Chondrocyte (in vitro differentiated cells): ENCODE measurements around the gene ZNF121. TPM values are rescaled to one million over a fixed set of nuclear protein-coding genes. Genes with fewer than 3 reads are reported as not detected.

ENCODE experiments used
- DNase-seq: peaks from one replicate; pipeline ENCODE4 v3.0.0; 2021; ENCODE audit warnings: mixed read lengths, low spot score
- H3K27ac Mint-ChIP-seq: one replicate; pipeline ENCODE4 v1.8.0; 2021; ENCODE audit warnings: mild to moderate bottlenecking, moderate library complexity, mixed read lengths; ENCODE audit not compliant: unreplicated experiment
- H3K27me3 Mint-ChIP-seq: 2 replicates; pipeline ENCODE4 v1.8.0; 2021; ENCODE audit warnings: low read depth, mixed read lengths
- H3K36me3 Mint-ChIP-seq: 2 replicates; pipeline ENCODE4 v1.8.0; 2021; ENCODE audit warnings: low read depth, mixed read lengths
- H3K4me1 Mint-ChIP-seq: 2 replicates; pipeline ENCODE4 v1.8.0; 2021; ENCODE audit warnings: low read depth, mild to moderate bottlenecking, mixed read lengths
- H3K4me3 Mint-ChIP-seq: one replicate; pipeline ENCODE4 v1.8.0; 2021; ENCODE audit warnings: mild to moderate bottlenecking, moderate library complexity, mixed read lengths; ENCODE audit not compliant: unreplicated experiment
- H3K9me3 Mint-ChIP-seq: 2 replicates; pipeline ENCODE4 v1.8.0; 2021; ENCODE audit warnings: low read depth, mixed read lengths
- CTCF ChIP-seq: fragments of 200-600 bp; sonication (generic); IDR thresholded peaks from 2 replicates; pipeline ENCODE4 v1.5.0; 2021; ENCODE audit warnings: antibody characterized with exemption, mild to moderate bottlenecking, moderate library complexity
- total RNA-seq: library from RNA; stranded (reverse); gene quantifications from 3 replicates; pipeline ENCODE4 v1.2.1, GENCODE V29; 2021

ZNF121 gene
- total RNA-seq, 1 donor from 2014 or later = 21.6 TPM

GRCh38 chr19:9531933-9532332 lies 52.4 kb downstream of the ZNF121 start:
- DNase-seq = no peak
- no peak for TF ChIP-seq CTCF
- no peak overlapping the region for H3K27ac Mint-ChIP-seq
- H3K9me3 Mint-ChIP-seq = peaks cover 70% of the 10 kb centered on the region
- H3K27me3 Mint-ChIP-seq = no peaks in the 10 kb centered on the region
- H3K4me1 Mint-ChIP-seq = no peaks in the 10 kb centered on the region
- peaks cover 87% of the 10 kb centered on the region for H3K36me3 Mint-ChIP-seq
- no peak overlapping the region for H3K4me3 Mint-ChIP-seq

- H3K27ac Mint-ChIP-seq = no peak overlapping the region
- peaks cover 74% of the 10 kb centered on the region for H3K9me3 Mint-ChIP-seq
- no peak for TF ChIP-seq CTCF
- no peak for DNase-seq
- no peak overlapping the region for H3K4me3 Mint-ChIP-seq
- H3K27me3 Mint-ChIP-seq = no peaks in the 10 kb centered on the region
- H3K4me1 Mint-ChIP-seq = no peaks in the 10 kb centered on the region
- peaks cover 82% of the 10 kb centered on the region for H3K36me3 Mint-ChIP-seq
Measured at GRCh38 chr19:9528757-9529336, 55.5 kb downstream of the ZNF121 start.

GRCh38 chr19:9523885-9524474 lies 60.3 kb downstream of the ZNF121 start:
- no peak for DNase-seq
- peaks cover 66% of the 10 kb centered on the region for H3K9me3 Mint-ChIP-seq
- H3K36me3 Mint-ChIP-seq = peaks cover 62% of the 10 kb centered on the region
- H3K27me3 Mint-ChIP-seq = no peaks in the 10 kb centered on the region
- no peak for TF ChIP-seq CTCF
- no peak overlapping the region for H3K4me3 Mint-ChIP-seq
- H3K27ac Mint-ChIP-seq = no peak overlapping the region
- no peaks in the 10 kb centered on the region for H3K4me1 Mint-ChIP-seq

Other genes starting within 250 kb of the ZNF121 start
- 3.7 to 8.5 TPM (median 4.4 TPM) in 3 replicates for gene ZNF177, start 221.5 kb downstream of the ZNF121 start, total RNA-seq
- 12.7 to 21.0 TPM (median 13.0 TPM) in 3 replicates for gene ZNF266, start 148.9 kb downstream of the ZNF121 start, total RNA-seq
- not detected in 3 replicates for gene ZNF560, start 85.9 kb downstream of the ZNF121 start, total RNA-seq
- gene ZNF426, start 45.9 kb downstream of the ZNF121 start, total RNA-seq = 15.7 to 21.7 TPM (median 17.0 TPM) in 3 replicates
- 42.2 to 51.3 TPM (median 43.5 TPM) in 3 replicates for gene ZNF561, start 36.7 kb upstream of the ZNF121 start, total RNA-seq
- gene ZNF562, start 90.6 kb upstream of the ZNF121 start, total RNA-seq = 9.3 to 14.4 TPM (median 10.7 TPM) in 3 replicates
- gene ZNF846, start 184.2 kb upstream of the ZNF121 start, total RNA-seq = 18.8 to 20.3 TPM (median 19.4 TPM) in 3 replicates
- gene FBXL12, start 234.6 kb upstream of the ZNF121 start, total RNA-seq = 24.2 to 27.8 TPM (median 26.7 TPM) in 3 replicates
- 265 to 294 TPM (median 265 TPM) in 3 replicates for gene UBL5, start 243.4 kb upstream of the ZNF121 start, total RNA-seq